ENCODE data around the gene EPHB6.

GRCh38 chr7:142874837-142875236, 20.0 kb downstream of the EPHB6 start:
- TF ChIP-seq CTCF (IDR thresholded peaks at IDR 0.05; ENCODE audit: insufficient read depth, low read length) = no peak
- TF ChIP-seq REST (IDR thresholded peaks at IDR 0.05; ENCODE audit: insufficient replicate concordance, low read depth) = no peak
